K562 (cell line): ENCODE data around the gene KLRK1. TPM values are rescaled to one million over a fixed set of nuclear protein-coding genes. Genes with fewer than 3 reads are reported as not detected.

Source experiments
- ARNT ChIP-seq, 2 experiments: fragments of 450-650 bp; IDR thresholded peaks; 2 replicates each; pipeline ENCODE4 v1.6.1; 2016; ENCODE audit warnings: mild to moderate bottlenecking in 1 of 2
- HCFC1 ChIP-seq: IDR thresholded peaks from 2 replicates; pipeline ENCODE4 v1.6.1; 2012; ENCODE audit warnings: low read depth, low read length, improper control_type of control experiment
- HIVEP1 ChIP-seq: fragments of 250-450 bp; sonication (Bioruptor Pico); IDR thresholded peaks from 2 replicates; pipeline ENCODE4 v1.4.0; 2020; ENCODE audit warnings: mild to moderate bottlenecking
- HSF4 ChIP-seq: fragments of 250-450 bp; sonication (Bioruptor Pico); IDR thresholded peaks from 2 replicates; pipeline ENCODE4 v2.1.2; 2022; ENCODE audit warnings: mild to moderate bottlenecking, moderate library complexity, borderline replicate concordance
- ILK ChIP-seq: fragments of 450-650 bp; IDR thresholded peaks from 2 replicates; pipeline ENCODE4 v1.6.1; 2016; ENCODE audit warnings: missing genetic modification characterization, low read depth, mild to moderate bottlenecking, missing compliant biosample characterization, moderate library complexity, borderline replicate concordance
- KDM2B ChIP-seq: fragments of 250-450 bp; sonication (Bioruptor Pico); IDR thresholded peaks from 2 replicates; pipeline ENCODE4 v1.8.0; 2021; ENCODE audit warnings: mild to moderate bottlenecking, moderate library complexity
- MECOM ChIP-seq: fragments of 250-450 bp; sonication (Bioruptor Pico); IDR thresholded peaks from 2 replicates; pipeline ENCODE4 v1.8.0; 2022; ENCODE audit warnings: inconsistent platforms
- MYC ChIP-seq, 2 experiments: fragments of 250-450 bp in 1 of 2; sonication (Bioruptor Pico) in 1 of 2; IDR thresholded peaks; 2 replicates each; pipeline versions ENCODE4 v1.5.1 to v1.6.1; 2012 to 2021; ENCODE audit warnings: low read depth in 2 of 2, borderline replicate concordance in 1 of 2, improper control_type of control experiment in 1 of 2, low read length in 1 of 2, mild to moderate bottlenecking in 1 of 2, moderate library complexity in 1 of 2
- PHTF2 ChIP-seq: fragments of 250-450 bp; sonication (Bioruptor Pico); IDR thresholded peaks from 2 replicates; pipeline ENCODE4 v1.5.0; 2021; ENCODE audit warnings: mild to moderate bottlenecking
- SIN3A ChIP-seq, 2 experiments: fragments of 150-350 bp in 1 of 2; IDR thresholded peaks; 2 replicates each; pipeline ENCODE4 v1.6.1; 2011 to 2016; ENCODE audit warnings: borderline replicate concordance in 2 of 2, low read depth in 2 of 2, low read length in 2 of 2, mild to moderate bottlenecking in 2 of 2, moderate library complexity in 2 of 2; ENCODE audit not compliant: control insufficient read depth in 1 of 2
- ZBTB1 ChIP-seq: sonication (generic); formaldehyde crosslinking; IDR thresholded peaks from 2 replicates; pipeline ENCODE4 v1.8.1; 2023; ENCODE audit warnings: missing genetic modification reagents, low read depth, mild to moderate bottlenecking, borderline replicate concordance
- polyA plus RNA-seq, 8 experiments: library from polyadenylated mRNA; depleted of rRNA in 4 of 8; stranded (reverse) in 5 of 8; unstranded in 3 of 8; fragments of >200 nt; fragmentation: Nextera tagmentation in 2 of 8; fragmentation: Illumina TruSeq in 1 of 8; extraction: Ambion mirVana in 2 of 8; extraction: Trizol in 1 of 8; gene quantifications; 2 replicates each; pipeline versions ENCODE4 v1.2.1 to v1.2.3, GENCODE V29; 2011 to 2014; ENCODE audit warnings: inconsistent platforms in 1 of 8, missing spikeins in 1 of 8
- total RNA-seq, 7 experiments: library from RNA; depleted of rRNA in 6 of 7; stranded (reverse); fragments of >200 nt in 6 of 7; fragmentation: Illumina TruSeq in 2 of 7; extraction: Trizol in 2 of 7; gene quantifications; 2 replicates each; pipeline versions ENCODE4 v1.2.1 to v1.2.3, GENCODE V29; 2011 to 2021; ENCODE audit warnings: low replicate concordance in 1 of 7
- TF ChIP-seq, protein P1 (sequence below): fragments of 250-450 bp; sonication (Bioruptor Pico); IDR thresholded peaks from 2 replicates; pipeline ENCODE4 v1.5.0; 2021
- TF ChIP-seq, protein P2 (sequence below): fragments of 250-450 bp; sonication (Bioruptor Pico); IDR thresholded peaks from 2 replicates; pipeline ENCODE4 v1.8.0; 2022; ENCODE audit warnings: moderate library complexity, mild to moderate bottlenecking, inconsistent platforms
- TF ChIP-seq, protein P3 (sequence below): fragments of 250-450 bp; sonication (Bioruptor Pico); IDR thresholded peaks from 2 replicates; pipeline ENCODE4 v1.4.0; 2020; ENCODE audit warnings: borderline replicate concordance
- TF ChIP-seq, protein P4 (sequence below): fragments of 450-650 bp; IDR thresholded peaks from 2 replicates; pipeline ENCODE4 v1.6.1; 2014; ENCODE audit warnings: low read depth, mild to moderate bottlenecking, moderate library complexity, borderline replicate concordance
- TF ChIP-seq, protein P5 (sequence below): fragments of 450-650 bp; formaldehyde crosslinking; IDR thresholded peaks from 2 replicates; pipeline ENCODE4 v1.4.0; 2020; ENCODE audit warnings: mild to moderate bottlenecking, moderate library complexity
- TF ChIP-seq, protein P6 (sequence below): fragments of 250-450 bp; sonication (Bioruptor Pico); IDR thresholded peaks from 2 replicates; pipeline ENCODE4 v1.4.0; 2020; ENCODE audit warnings: mild to moderate bottlenecking, moderate library complexity

The KLRK1 gene
- total and polyA plus RNA-seq, 9 of the 15 experiments (the other 6 are each of a cell fraction or from before 2014, with no cell fraction given) = 0.03 to 0.09 (median 0.06) TPM; not detected in 3

DNA sequence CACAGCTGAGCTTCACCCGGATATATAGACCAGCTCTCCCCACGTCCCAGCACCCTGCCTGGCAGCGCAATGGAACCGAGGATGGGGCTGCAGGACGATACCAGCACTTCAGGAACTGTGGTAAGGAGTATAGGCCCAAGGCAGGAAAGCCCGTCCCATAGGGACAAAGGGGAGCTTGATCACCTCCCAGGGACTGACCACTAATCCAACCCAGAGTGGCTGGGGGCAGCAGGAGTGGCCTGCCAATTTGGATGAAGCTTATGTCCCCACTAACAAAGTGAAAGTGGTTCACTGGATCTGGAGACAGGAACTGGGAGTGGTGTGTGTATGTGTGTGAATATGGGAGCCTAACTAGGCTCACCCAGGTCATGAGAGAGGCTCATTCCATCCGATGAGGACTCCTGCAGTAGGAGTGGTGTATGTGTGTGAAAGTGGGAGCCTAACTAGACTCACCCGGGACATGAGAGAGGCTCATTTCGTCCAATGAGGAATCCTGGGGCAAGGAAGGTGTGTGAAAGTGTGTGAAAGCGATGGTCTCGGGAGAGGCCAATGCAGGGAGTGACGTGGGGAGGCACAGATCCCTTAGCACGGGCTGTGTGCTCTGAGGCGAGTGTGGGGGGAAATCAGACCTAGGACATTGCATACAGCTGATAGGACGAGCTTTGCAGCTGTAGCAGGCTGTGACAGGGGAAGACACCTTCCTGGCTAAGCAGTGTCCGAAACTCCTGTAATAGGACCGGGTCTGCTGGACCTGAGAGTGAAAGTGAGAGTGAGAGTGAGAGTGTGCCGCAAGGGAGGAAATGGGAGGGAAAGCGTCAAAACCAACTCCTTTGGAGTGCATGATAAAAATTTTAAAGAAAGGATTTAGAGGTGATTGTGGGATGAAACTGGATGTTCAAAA lies 25.7 kb downstream of the KLRK1 start (continued):
- TF ChIP-seq HSF4 (no peak), HIVEP1 (CRISPR knock-in tag) (no peak), KDM2B (CRISPR knock-in tag) (no peak), MECOM (CRISPR knock-in tag) (no peak), ZBTB1 (no peak), ILK (tag) (no peak), HCFC1 (no peak), MYC (IDR thresholded peaks at IDR 0.05; ENCODE audit: low read depth, low read length) (peak; percentile 12; the same call in 1 of the 2 replicates), MYC (CRISPR knock-in tag; IDR thresholded peaks at IDR 0.05; ENCODE audit: borderline replicate concordance, low read depth) (no peak), SIN3A (IDR thresholded peaks at IDR 0.05; ENCODE audit: borderline replicate concordance in 2 of 2, control insufficient read depth in 1 of 2, low read depth in 2 of 2, low read length in 2 of 2) (peak in 1 of 2 experiments; percentile 32; a peak in 1 of 4 replicates), ARNT (IDR thresholded peaks at IDR 0.05) (0 out of 4 replicates have a peak, but pooled peaks of 1 of the 2 experiments have one; percentile 41), PHTF2 (CRISPR knock-in tag) (no peak)
- TF ChIP-seq, protein P1, sequence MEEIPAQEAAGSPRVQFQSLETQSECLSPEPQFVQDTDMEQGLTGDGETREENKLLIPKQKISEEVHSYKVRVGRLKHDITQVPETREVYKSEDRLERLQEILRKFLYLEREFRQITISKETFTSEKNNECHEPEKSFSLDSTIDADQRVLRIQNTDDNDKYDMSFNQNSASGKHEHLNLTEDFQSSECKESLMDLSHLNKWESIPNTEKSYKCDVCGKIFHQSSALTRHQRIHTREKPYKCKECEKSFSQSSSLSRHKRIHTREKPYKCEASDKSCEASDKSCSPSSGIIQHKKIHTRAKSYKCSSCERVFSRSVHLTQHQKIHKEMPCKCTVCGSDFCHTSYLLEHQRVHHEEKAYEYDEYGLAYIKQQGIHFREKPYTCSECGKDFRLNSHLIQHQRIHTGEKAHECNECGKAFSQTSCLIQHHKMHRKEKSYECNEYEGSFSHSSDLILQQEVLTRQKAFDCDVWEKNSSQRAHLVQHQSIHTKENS (CRISPR knock-in tag) = no peak
- TF ChIP-seq, protein P2, sequence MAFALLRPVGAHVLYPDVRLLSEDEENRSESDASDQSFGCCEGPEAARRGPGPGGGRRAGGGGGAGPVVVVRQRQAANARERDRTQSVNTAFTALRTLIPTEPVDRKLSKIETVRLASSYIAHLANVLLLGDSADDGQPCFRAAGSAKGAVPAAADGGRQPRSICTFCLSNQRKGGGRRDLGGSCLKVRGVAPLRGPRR (CRISPR knock-in tag) = no peak
- TF ChIP-seq, protein P3, sequence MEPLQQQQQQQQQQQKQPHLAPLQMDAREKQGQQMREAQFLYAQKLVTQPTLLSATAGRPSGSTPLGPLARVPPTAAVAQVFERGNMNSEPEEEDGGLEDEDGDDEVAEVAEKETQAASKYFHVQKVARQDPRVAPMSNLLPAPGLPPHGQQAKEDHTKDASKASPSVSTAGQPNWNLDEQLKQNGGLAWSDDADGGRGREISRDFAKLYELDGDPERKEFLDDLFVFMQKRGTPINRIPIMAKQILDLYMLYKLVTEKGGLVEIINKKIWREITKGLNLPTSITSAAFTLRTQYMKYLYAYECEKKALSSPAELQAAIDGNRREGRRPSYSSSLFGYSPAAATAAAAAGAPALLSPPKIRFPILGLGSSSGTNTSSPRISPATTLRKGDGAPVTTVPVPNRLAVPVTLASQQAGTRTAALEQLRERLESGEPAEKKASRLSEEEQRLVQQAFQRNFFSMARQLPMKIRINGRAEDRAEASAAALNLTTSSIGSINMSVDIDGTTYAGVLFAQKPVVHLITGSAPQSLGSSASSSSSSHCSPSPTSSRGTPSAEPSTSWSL (CRISPR knock-in tag) = no peak
- TF ChIP-seq, protein P4, sequence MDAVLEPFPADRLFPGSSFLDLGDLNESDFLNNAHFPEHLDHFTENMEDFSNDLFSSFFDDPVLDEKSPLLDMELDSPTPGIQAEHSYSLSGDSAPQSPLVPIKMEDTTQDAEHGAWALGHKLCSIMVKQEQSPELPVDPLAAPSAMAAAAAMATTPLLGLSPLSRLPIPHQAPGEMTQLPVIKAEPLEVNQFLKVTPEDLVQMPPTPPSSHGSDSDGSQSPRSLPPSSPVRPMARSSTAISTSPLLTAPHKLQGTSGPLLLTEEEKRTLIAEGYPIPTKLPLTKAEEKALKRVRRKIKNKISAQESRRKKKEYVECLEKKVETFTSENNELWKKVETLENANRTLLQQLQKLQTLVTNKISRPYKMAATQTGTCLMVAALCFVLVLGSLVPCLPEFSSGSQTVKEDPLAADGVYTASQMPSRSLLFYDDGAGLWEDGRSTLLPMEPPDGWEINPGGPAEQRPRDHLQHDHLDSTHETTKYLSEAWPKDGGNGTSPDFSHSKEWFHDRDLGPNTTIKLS = 0 out of 2 replicates have a peak, but pooled peaks have one; percentile 6
- TF ChIP-seq, protein P5, sequence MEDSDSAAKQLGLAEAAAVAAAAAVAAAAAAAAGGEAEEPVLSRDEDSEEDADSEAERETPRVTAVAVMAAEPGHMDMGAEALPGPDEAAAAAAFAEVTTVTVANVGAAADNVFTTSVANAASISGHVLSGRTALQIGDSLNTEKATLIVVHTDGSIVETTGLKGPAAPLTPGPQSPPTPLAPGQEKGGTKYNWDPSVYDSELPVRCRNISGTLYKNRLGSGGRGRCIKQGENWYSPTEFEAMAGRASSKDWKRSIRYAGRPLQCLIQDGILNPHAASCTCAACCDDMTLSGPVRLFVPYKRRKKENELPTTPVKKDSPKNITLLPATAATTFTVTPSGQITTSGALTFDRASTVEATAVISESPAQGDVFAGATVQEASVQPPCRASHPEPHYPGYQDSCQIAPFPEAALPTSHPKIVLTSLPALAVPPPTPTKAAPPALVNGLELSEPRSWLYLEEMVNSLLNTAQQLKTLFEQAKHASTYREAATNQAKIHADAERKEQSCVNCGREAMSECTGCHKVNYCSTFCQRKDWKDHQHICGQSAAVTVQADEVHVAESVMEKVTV (CRISPR knock-in tag) = no peak
- TF ChIP-seq, protein P6, sequence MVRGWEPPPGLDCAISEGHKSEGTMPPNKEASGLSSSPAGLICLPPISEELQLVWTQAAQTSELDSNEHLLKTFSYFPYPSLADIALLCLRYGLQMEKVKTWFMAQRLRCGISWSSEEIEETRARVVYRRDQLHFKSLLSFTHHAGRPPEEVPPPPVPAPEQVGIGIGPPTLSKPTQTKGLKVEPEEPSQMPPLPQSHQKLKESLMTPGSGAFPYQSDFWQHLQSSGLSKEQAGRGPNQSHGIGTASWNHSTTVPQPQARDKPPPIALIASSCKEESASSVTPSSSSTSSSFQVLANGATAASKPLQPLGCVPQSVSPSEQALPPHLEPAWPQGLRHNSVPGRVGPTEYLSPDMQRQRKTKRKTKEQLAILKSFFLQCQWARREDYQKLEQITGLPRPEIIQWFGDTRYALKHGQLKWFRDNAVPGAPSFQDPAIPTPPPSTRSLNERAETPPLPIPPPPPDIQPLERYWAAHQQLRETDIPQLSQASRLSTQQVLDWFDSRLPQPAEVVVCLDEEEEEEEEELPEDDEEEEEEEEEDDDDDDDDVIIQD (CRISPR knock-in tag) = no peak
